Middle frontal gyrus (tissue), 1 donor: Measurements from ENCODE around the gene ACVR2B.

ENCODE experiments used
- DNase-seq: peaks from one replicate; pipeline ENCODE4 v3.0.0-alpha.2; 2015; ENCODE audit warnings: low spot score; ENCODE audit errors: extremely low spot score

ACVR2B gene

DNA sequence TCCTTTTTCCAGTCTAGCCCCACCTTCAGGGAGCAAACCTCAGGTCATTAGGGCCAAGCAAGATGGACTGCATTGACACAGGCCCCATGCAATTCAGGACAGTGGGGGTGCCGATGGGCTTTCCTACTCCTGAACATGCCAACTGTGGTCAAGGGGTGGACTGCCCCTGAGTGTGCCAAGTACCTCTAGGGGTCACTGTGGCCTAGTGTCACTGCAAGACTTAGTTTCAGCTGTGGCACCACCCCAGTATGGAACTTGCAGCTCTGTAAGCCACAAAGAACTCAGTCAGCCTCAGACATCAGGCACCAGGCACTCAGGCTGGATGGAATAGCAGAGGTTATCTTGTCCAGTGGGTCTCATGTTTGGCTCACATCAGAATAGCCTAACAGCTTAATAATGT lies 74.8 kb downstream of the ACVR2B start:
- no peak for DNase-seq

DNA sequence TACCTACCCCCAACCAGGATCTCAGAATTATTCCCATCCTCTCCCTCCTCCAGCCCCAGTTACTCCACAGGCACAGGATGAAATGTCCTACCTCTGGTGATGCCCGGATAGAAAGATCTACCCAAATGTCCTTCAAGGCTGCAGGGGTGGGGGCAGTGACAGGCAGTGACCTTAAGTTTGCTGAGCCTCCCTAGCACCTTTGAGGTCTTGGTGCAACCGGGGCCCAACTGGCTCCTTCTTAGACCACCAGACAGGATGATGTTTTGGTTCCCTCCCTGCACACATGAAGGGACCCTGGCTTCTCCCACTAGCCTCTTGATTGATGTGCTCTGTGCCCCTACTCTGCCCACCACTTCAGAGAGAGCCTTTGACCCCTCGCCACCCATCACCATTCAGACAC lies 78.8 kb downstream of the ACVR2B start:
- DNase-seq = no peak

GRCh38 chr3:38533285-38533976 lies 79.7 kb downstream of the ACVR2B start:
- no peak for DNase-seq

- no peak for DNase-seq
Measured at GRCh38 chr3:38534180-38534579, 80.5 kb downstream of the ACVR2B start.

DNA sequence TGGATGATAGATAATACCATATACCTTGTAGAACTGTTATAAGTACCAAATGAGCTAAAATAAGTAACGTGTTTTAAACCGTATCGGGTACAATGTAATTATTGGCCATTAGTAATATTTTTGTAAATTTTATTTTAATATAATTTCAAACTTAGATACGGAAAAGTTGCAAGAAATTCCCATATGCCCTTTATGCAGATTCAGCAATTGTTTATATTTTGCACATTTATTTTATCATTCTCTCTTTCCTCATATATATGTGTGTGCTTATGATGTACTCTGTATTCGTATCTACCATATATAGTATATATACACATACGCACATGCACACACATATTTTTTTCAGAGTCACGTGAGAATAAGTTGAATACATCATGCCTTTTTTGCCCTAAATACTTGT lies 80.9 kb downstream of the ACVR2B start:
- DNase-seq = no peak

GRCh38 chr3:38536671-38537070 lies 83.0 kb downstream of the ACVR2B start:
- DNase-seq = no peak

- no peak for DNase-seq
Measured at GRCh38 chr3:38538773-38539353, 85.2 kb downstream of the ACVR2B start.

DNA sequence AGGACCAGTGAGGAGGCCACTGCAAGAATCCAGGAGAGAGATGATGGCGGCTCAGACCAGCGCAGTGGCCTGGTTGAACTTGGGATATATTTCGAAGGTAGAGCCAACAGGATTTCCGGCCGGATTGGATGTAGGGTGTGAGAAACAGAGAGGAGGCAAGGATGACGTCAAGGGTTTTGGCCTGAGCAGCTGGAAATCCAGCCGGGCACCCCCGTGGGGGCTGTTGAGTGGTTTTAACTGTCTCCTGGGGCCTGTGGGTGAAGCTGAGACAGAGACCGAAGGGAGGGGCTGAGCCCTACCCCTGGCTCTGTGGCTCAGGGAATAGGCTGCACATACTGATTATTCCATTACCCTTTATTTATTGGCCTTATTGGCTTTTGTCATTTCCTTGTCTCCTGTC lies 88.1 kb downstream of the ACVR2B start:
- DNase-seq = no peak
